C4-2B (cell line): ENCODE results near the gene FAM136A.
A peak's percentile ranks its signal among the peaks of the same experiment; 100 is the strongest.

Experiments used
- H3K27ac ChIP-seq: fragments of 450-650 bp; 2 replicates; pipeline ENCODE4 v1.5.1; 2017
- CTCF ChIP-seq: fragments of 450-650 bp; conservative IDR thresholded peaks from 2 replicates; pipeline ENCODE4 v1.5.1; 2017; ENCODE audit warnings: mild to moderate bottlenecking
- ZFX ChIP-seq: fragments of 450-650 bp; IDR thresholded peaks from 2 replicates; pipeline ENCODE4 v1.6.1; 2017

The FAM136A gene

GRCh38 chr2:70301344-70302194, at the start of gene FAM136A:
TSS of gene FAM136A (minus strand) at chr2:70302067. CDS start at chr2:70302011, 56 bp downstream.
- H3K27ac ChIP-seq, result peak within 1 kb of the TSS; percentile 97
- peak; percentile 79 for TF ChIP-seq CTCF
- TF ChIP-seq ZFX, result peak; percentile 70

- TF ChIP-seq CTCF (no peak), ZFX (no peak)
- no peak overlapping the region for H3K27ac ChIP-seq
These were observed 48.2 kb upstream of the FAM136A start for GRCh38 chr2:70349921-70350685.

GRCh38 chr2:70347831-70348230, 46.0 kb upstream of the FAM136A start:
- TF ChIP-seq CTCF, result no peak
- TF ChIP-seq ZFX, result no peak

GRCh38 chr2:70344195-70344594, 42.3 kb upstream of the FAM136A start:
- TF ChIP-seq CTCF (no peak), ZFX (no peak)
- no peak overlapping the region for H3K27ac ChIP-seq

More at GRCh38 chr2:70347831-70348230, 46.0 kb upstream of the FAM136A start:
- no peak overlapping the region for H3K27ac ChIP-seq

- TF ChIP-seq CTCF, result peak; percentile 44
- no peak for TF ChIP-seq ZFX
- H3K27ac ChIP-seq, result no peak overlapping the region
These were observed 39.6 kb upstream of the FAM136A start for GRCh38 chr2:70341477-70341765.

- TF ChIP-seq CTCF (peak; percentile 77), ZFX (no peak)
These were observed 39.1 kb upstream of the FAM136A start for GRCh38 chr2:70340761-70341476.

More at GRCh38 chr2:70340761-70341476, 39.1 kb upstream of the FAM136A start:
- H3K27ac ChIP-seq, result no peak overlapping the region
